H1 (cell line): ENCODE results near the gene ARHGAP15. TPM values are rescaled to one million over a fixed set of nuclear protein-coding genes. Genes with fewer than 3 reads are reported as not detected.

ENCODE experiments used
- CTCF ChIA-PET: fragments of 300-600 bp; sonication (Branson Sonifier 250); formaldehyde crosslinking; loops from one replicate; lab custom pipeline; 2021; ENCODE audit not compliant: partially characterized antibody; lab: Charles Lee
- POLR2A ChIA-PET: fragments of 300-600 bp; sonication (Branson Sonifier 250); formaldehyde crosslinking; loops from one replicate; lab custom pipeline; 2021; ENCODE audit warnings: inconsistent platforms; ENCODE audit not compliant: partially characterized antibody; lab: Charles Lee
- DNase-seq, 2 experiments: peaks; one replicate each; pipeline versions ENCODE4 v3.0.0 to v3.0.0-alpha.2; 2010 to 2022; ENCODE audit warnings: low spot score in 2 of 2, low read depth in 1 of 2, mixed read lengths in 1 of 2
- FAIRE-seq: peaks from 2 replicates; lab custom pipeline; 2011; peaks lifted over from hg19 to GRCh38; lab: Jason Lieb, UNC
- H2AFZ ChIP-seq: 2 replicates; pipeline ENCODE4 v1.8.1; 2012; ENCODE audit warnings: low read length, inconsistent platforms
- H2AK5ac ChIP-seq: 2 replicates; pipeline ENCODE4 v1.6.1; 2013; ENCODE audit warnings: low read depth, low read length
- H2BK120ac ChIP-seq: replicated peaks from 2 replicates; pipeline ENCODE3; 2013; ENCODE audit warnings: low read depth, low read length, inconsistent platforms
- H2BK12ac ChIP-seq: 2 replicates; pipeline ENCODE4 v1.6.1; 2013; ENCODE audit warnings: low read depth, low read length
- H2BK15ac ChIP-seq: 2 replicates; pipeline ENCODE4 v1.6.1; 2013; ENCODE audit warnings: low read length
- H2BK20ac ChIP-seq: 2 replicates; pipeline ENCODE4 v1.6.1; 2013; ENCODE audit warnings: low read length
- H2BK5ac ChIP-seq: 2 replicates; pipeline ENCODE4 v1.6.1; 2013; ENCODE audit warnings: low read depth, low read length
- H3K14ac ChIP-seq: 2 replicates; pipeline ENCODE4 v1.6.1; 2013; ENCODE audit warnings: inconsistent platforms; ENCODE audit not compliant: insufficient read length
- H3K18ac ChIP-seq: 2 replicates; pipeline ENCODE4 v1.6.1; 2013; ENCODE audit warnings: low read length; ENCODE audit errors: extremely low read depth
- H3K23ac ChIP-seq: 2 replicates; pipeline ENCODE4 v1.6.1; 2013; ENCODE audit warnings: inconsistent platforms; ENCODE audit not compliant: insufficient read length
- H3K23me2 ChIP-seq: 2 replicates; pipeline ENCODE4 v1.6.1; 2013; ENCODE audit warnings: low read depth, low read length
- H3K27ac ChIP-seq: 2 replicates; pipeline ENCODE4 v1.6.1; 2011; ENCODE audit warnings: low read depth, low read length, inconsistent platforms
- H3K27me3 ChIP-seq, 4 experiments: replicated peaks in 1 of 4; 1 replicate in 1 of 4; 2 replicates in 3 of 4; pipeline versions ENCODE4 v1.6.1 to v1.8.1; 2011 to 2013; ENCODE audit warnings: low read length in 3 of 4, mild to moderate bottlenecking in 3 of 4, inconsistent platforms in 2 of 4, mixed read lengths in 2 of 4, moderate library complexity in 1 of 4; ENCODE audit not compliant: control insufficient read depth in 3 of 4, insufficient read depth in 3 of 4; ENCODE audit errors: extremely low read depth in 1 of 4
- H3K36me3 ChIP-seq, 4 experiments: 2 replicates each; pipeline versions ENCODE4 v1.6.1 to v1.8.1; 2011 to 2013; ENCODE audit warnings: mild to moderate bottlenecking in 4 of 4, low read length in 3 of 4, moderate library complexity in 2 of 4, control low read depth in 1 of 4, inconsistent platforms in 1 of 4; ENCODE audit not compliant: insufficient read depth in 4 of 4, control insufficient read depth in 2 of 4
- H3K4ac ChIP-seq: replicated peaks from 2 replicates; pipeline ENCODE3; 2013; ENCODE audit warnings: low read length, low read depth, mixed read lengths, inconsistent platforms; ENCODE audit not compliant: insufficient read length
- H3K4me1 ChIP-seq, 4 experiments: replicated peaks in 1 of 4; 1 replicate in 1 of 4; 2 replicates in 3 of 4; pipeline versions ENCODE4 v1.6.1 to v1.8.1; 2011 to 2013; ENCODE audit warnings: low read length in 3 of 4, inconsistent platforms in 2 of 4, mixed read lengths in 1 of 4; ENCODE audit not compliant: insufficient read depth in 4 of 4, control insufficient read depth in 3 of 4
- H3K4me2 ChIP-seq, 2 experiments: 2 replicates each; pipeline versions ENCODE4 v1.6.1 to v1.8.1; 2011 to 2013; ENCODE audit warnings: low read depth in 2 of 2, low read length in 2 of 2, control low read depth in 1 of 2, inconsistent platforms in 1 of 2, mild to moderate bottlenecking in 1 of 2; ENCODE audit not compliant: insufficient read depth in 1 of 2
- H3K4me3 ChIP-seq, 4 experiments: fragments of 200-600, 300-600 bp in 1 of 4; sonication (generic), shearing (Covaris generic), sonication (Bioruptor Twin) in 1 of 4; 2 replicates each; pipeline versions ENCODE4 v1.5.1 to v1.8.1; 2011 to 2016; ENCODE audit warnings: low read length in 4 of 4, low read depth in 3 of 4, control low read depth in 2 of 4, inconsistent platforms in 2 of 4, mild to moderate bottlenecking in 2 of 4, mixed read lengths in 1 of 4, moderate library complexity in 1 of 4; ENCODE audit not compliant: insufficient read depth in 2 of 4; ENCODE audit errors: extremely low read depth in 1 of 4
- H3K56ac ChIP-seq: replicated peaks from 2 replicates; pipeline ENCODE3; 2013; ENCODE audit warnings: low read depth, mild to moderate bottlenecking, mixed read lengths, low read length, inconsistent platforms; ENCODE audit not compliant: insufficient read length
- H3K79me1 ChIP-seq: 2 replicates; pipeline ENCODE4 v1.6.1; 2013; ENCODE audit warnings: low read depth, low read length, control low read depth
- H3K79me2 ChIP-seq, 2 experiments: 2 replicates each; pipeline versions ENCODE4 v1.6.1 to v1.8.1; 2012 to 2013; ENCODE audit warnings: low read length in 2 of 2, mild to moderate bottlenecking in 2 of 2, inconsistent platforms in 1 of 2; ENCODE audit not compliant: insufficient read depth in 2 of 2, control insufficient read depth in 1 of 2
- H3K9ac ChIP-seq, 4 experiments: replicated peaks in 1 of 4; 1 replicate in 1 of 4; 2 replicates in 3 of 4; pipeline versions ENCODE4 v1.6.1 to v1.8.1; 2011 to 2013; ENCODE audit warnings: low read depth in 3 of 4, low read length in 3 of 4, control low read depth in 2 of 4, mild to moderate bottlenecking in 2 of 4, moderate library complexity in 2 of 4, inconsistent platforms in 1 of 4; ENCODE audit errors: extremely low read depth in 1 of 4
- H3K9me3 ChIP-seq, 2 experiments: 2 replicates each; pipeline versions ENCODE4 v1.6.1 to v1.8.1; 2012 to 2013; ENCODE audit warnings: mild to moderate bottlenecking in 2 of 2, moderate library complexity in 2 of 2, control low read depth in 1 of 2, inconsistent platforms in 1 of 2, low read depth in 1 of 2, low read length in 1 of 2, mixed read lengths in 1 of 2; ENCODE audit not compliant: insufficient read depth in 2 of 2
- H4K20me1 ChIP-seq, 2 experiments: replicated peaks in 1 of 2; 2 replicates each; pipeline versions ENCODE3 to v1.8.1; 2011 to 2013; ENCODE audit warnings: inconsistent platforms in 2 of 2, low read length in 2 of 2, mild to moderate bottlenecking in 1 of 2; ENCODE audit not compliant: insufficient read depth in 2 of 2, control insufficient read depth in 1 of 2
- H4K5ac ChIP-seq: 2 replicates; pipeline ENCODE4 v1.6.1; 2013; ENCODE audit warnings: low read length, low read depth, mixed read lengths, inconsistent platforms; ENCODE audit not compliant: insufficient read length
- H4K8ac ChIP-seq: 2 replicates; pipeline ENCODE4 v1.8.0; 2013; ENCODE audit warnings: mild to moderate bottlenecking, moderate library complexity, low read length, inconsistent platforms; ENCODE audit not compliant: insufficient read depth; ENCODE audit errors: extremely low read depth
- H4K91ac ChIP-seq: replicated peaks from 2 replicates; pipeline ENCODE3; 2013; ENCODE audit warnings: low read length, mixed read lengths, inconsistent platforms; ENCODE audit not compliant: insufficient read length
- BRCA1 ChIP-seq: IDR thresholded peaks from 2 replicates; pipeline ENCODE4 v1.6.1; 2012; ENCODE audit warnings: low read depth, low read length, improper control_type of control experiment
- CBX5 ChIP-seq: fragments of 300-800, 300-1000 bp; sonication (generic); IDR thresholded peaks from 2 replicates; pipeline ENCODE4 v1.7.1; 2016; ENCODE audit warnings: antibody characterized with exemption, low read length, low read depth
- EGR1 ChIP-seq: IDR thresholded peaks from 2 replicates; pipeline ENCODE4 v1.6.1; 2011; ENCODE audit warnings: low read depth, low read length, borderline replicate concordance
- EP300 ChIP-seq, 2 experiments: IDR thresholded peaks; 1 replicate in 1 of 2; 2 replicates in 1 of 2; pipeline ENCODE4 v1.6.1; 2011 to 2012; ENCODE audit warnings: low read depth in 2 of 2, low read length in 2 of 2, mild to moderate bottlenecking in 2 of 2, borderline replicate concordance in 1 of 2, inconsistent platforms in 1 of 2, moderate library complexity in 1 of 2
- EZH2 ChIP-seq: fragments of 200-600 bp; sonication (generic); IDR thresholded peaks from 2 replicates; pipeline ENCODE4 v1.7.1; 2012; ENCODE audit warnings: low read depth, mild to moderate bottlenecking, moderate library complexity, low read length, inconsistent platforms; ENCODE audit not compliant: severe bottlenecking
- FOSL1 ChIP-seq: IDR thresholded peaks from 2 replicates; pipeline ENCODE4 v1.6.1; 2011; ENCODE audit warnings: mild to moderate bottlenecking, low read depth, low read length, moderate library complexity; ENCODE audit not compliant: insufficient read depth
- MAFK ChIP-seq: IDR thresholded peaks from 2 replicates; pipeline ENCODE4 v1.6.1; 2012; ENCODE audit warnings: low read depth, mild to moderate bottlenecking, improper control_type of control experiment, low read length
- MAX ChIP-seq: IDR thresholded peaks from 2 replicates; pipeline ENCODE4 v1.6.1; 2012; ENCODE audit warnings: inconsistent platforms
- POLR2A ChIP-seq, 2 experiments: IDR thresholded peaks; 1 replicate in 1 of 2; 2 replicates in 1 of 2; pipeline ENCODE4 v1.6.1; 2011; ENCODE audit warnings: low read depth in 2 of 2, low read length in 2 of 2, mild to moderate bottlenecking in 2 of 2; ENCODE audit errors: control extremely low read depth in 1 of 2
- RAD21 ChIP-seq, 2 experiments: IDR thresholded peaks in 1 of 2; conservative IDR thresholded peaks in 1 of 2; 2 replicates each; pipeline ENCODE4 v1.6.1; 2011; ENCODE audit warnings: low read depth in 2 of 2, low read length in 2 of 2, improper control_type of control experiment in 1 of 2, inconsistent platforms in 1 of 2, mild to moderate bottlenecking in 1 of 2, moderate library complexity in 1 of 2
- SIX5 ChIP-seq: IDR thresholded peaks from 2 replicates; pipeline ENCODE4 v1.6.1; 2011; ENCODE audit warnings: mild to moderate bottlenecking, low read depth, low read length
- SP1 ChIP-seq: IDR thresholded peaks from 2 replicates; pipeline ENCODE4 v1.6.1; 2011; ENCODE audit warnings: low read depth, low read length
- SUZ12 ChIP-seq: fragments of 200-600 bp; sonication (generic); IDR thresholded peaks from 2 replicates; pipeline ENCODE4 v1.6.1; 2012; ENCODE audit warnings: mild to moderate bottlenecking, inconsistent platforms, low read length, moderate library complexity, mixed read lengths
- TAF1 ChIP-seq: IDR thresholded peaks from 2 replicates; pipeline ENCODE4 v1.6.1; 2011; ENCODE audit warnings: mild to moderate bottlenecking, low read depth, low read length
- WGBS, 2 experiments: shearing (Covaris generic) in 1 of 2; methylation state at CpG; one replicate each; pipeline versions ENCODE4 v1.1.6 to v1.1.7; 2013 to 2015; ENCODE audit warnings: low lambda C conversion rate in 2 of 2, mixed read lengths in 2 of 2, inconsistent platforms in 1 of 2, low coverage in 1 of 2, missing lambda C conversion rate in 1 of 2; ENCODE audit not compliant: insufficient replicate concordance in 2 of 2, insufficient coverage in 1 of 2, insufficient read length in 1 of 2; ENCODE audit errors: extremely low coverage in 1 of 2, missing lambda C conversion rate in 1 of 2; 5-methylcytosine and 5-hydroxymethylcytosine counted together
- polyA plus RNA-seq, 7 experiments: library from polyadenylated mRNA; depleted of rRNA in 3 of 7; stranded (reverse) in 5 of 7; unstranded in 2 of 7; fragments of >200 nt in 5 of 7; fragments of 200-250 nt in 2 of 7; gene quantifications; 1 replicate in 5 of 7; 2 replicates in 1 of 7; 4 replicates in 1 of 7; pipeline versions ENCODE4 v1.2.1 to v1.2.3, GENCODE V29; 2011 to 2013; ENCODE audit warnings: missing spikeins in 2 of 7, mixed read lengths in 2 of 7
- total RNA-seq: library from RNA; stranded (reverse); fragmentation: NEBNext Ultra II Directional; extraction: Animal tissue kit (Norgen Biotek cat#: 25700); gene quantifications from 2 replicates; pipeline ENCODE4 v1.2.1, GENCODE V29; 2021

The ARHGAP15 gene
- total and polyA plus RNA-seq, 2 of the 8 experiments (the other 6 are each of a cell fraction or from before 2014, with no cell fraction given): not detected

GRCh38 chr2:143720095-143720664, 591.0 kb downstream of the ARHGAP15 start:
- DNase-seq: peak in 1 of 2 experiments; percentile 17
- FAIRE-seq: peak; percentile 70
- TF ChIP-seq MAX (no peak), EZH2 (no peak), BRCA1 (no peak), SP1 (no peak), TAF1 (no peak), SIX5 (no peak), EGR1 (no peak), RAD21 (IDR thresholded peaks at IDR 0.05 in 1 of 2, conservative IDR thresholded peaks at IDR 0.05 in 1 of 2; ENCODE audit: low read depth in 2 of 2, low read length in 2 of 2) (peak; percentile 33 to 55), FOSL1 (no peak), SUZ12 (no peak), CBX5 (no peak), EP300 (IDR thresholded peaks at IDR 0.05; ENCODE audit: borderline replicate concordance in 1 of 2, low read depth in 2 of 2, low read length in 2 of 2) (no peak), POLR2A (IDR thresholded peaks at IDR 0.05; ENCODE audit: control extremely low read depth in 1 of 2, low read depth in 2 of 2, low read length in 2 of 2) (no peak), MAFK (no peak)

More at GRCh38 chr2:143720095-143720664, 591.0 kb downstream of the ARHGAP15 start:
- 75% methylated on average over 17 of the region's 17 CpGs; no CpG with 5 or more reads in 1 of the 2 experiments for WGBS, 2 experiments
- Histone ChIP-seq H2BK120ac (no peak overlapping the region), H3K36me3 (no peaks in the 10 kb centered on the region), H4K5ac (no peak overlapping the region), H3K4ac (no peak overlapping the region), H2BK15ac (no peak overlapping the region), H2AK5ac (no peak overlapping the region), H3K4me1 (no peaks in the 10 kb centered on the region), H3K79me1 (no peaks in the 10 kb centered on the region), H3K23ac (no peak overlapping the region), H3K14ac (no peak overlapping the region), H3K18ac (no peak overlapping the region), H2AFZ (no peak overlapping the region), H4K91ac (no peak overlapping the region), H3K4me3 (no peak overlapping the region), H3K9ac (no peak overlapping the region), H3K4me2 (no peak overlapping the region), H2BK5ac (no peak overlapping the region), H3K27me3 (no peaks in the 10 kb centered on the region), H2BK20ac (no peak overlapping the region), H4K20me1 (no peaks in the 10 kb centered on the region), H4K8ac (no peak overlapping the region), H3K9me3 (no peaks in the 10 kb centered on the region), H3K79me2 (no peaks in the 10 kb centered on the region), H3K27ac (no peak overlapping the region), H2BK12ac (peak overlapping the region; percentile 19; the same call in 1 of the 2 replicates), H3K23me2 (no peaks in the 10 kb centered on the region), H3K56ac (no peak overlapping the region)
- POLR2A ChIA-PET: no interaction called here
- CTCF ChIA-PET: interaction anchor here (0.8 to 1.7 kb wide), 10 partner anchors 11 to 600 kb away, joined by 3 to 6 read pairs (median 4); no protein-coding TSS in a partner anchor
